GM18505 (cell line): ENCODE results near the gene RAB42.
"Not testable (repeated sequence)": the region's sequence is repeated elsewhere in the genome, so short reads cannot be mapped to it uniquely, and the experiment has no call there.

ENCODE experiments used
- ATAC-seq: cut with Tn5 transposase; IDR thresholded peaks from one replicate; pipeline ENCODE4 v1.9.1; 2021; ENCODE audit not compliant: unreplicated experiment
- POLR2A ChIP-seq: IDR thresholded peaks from 4 replicates; pipeline ENCODE4 v1.6.1; 2011; ENCODE audit warnings: borderline replicate concordance; ENCODE audit not compliant: insufficient read depth, insufficient read length; ENCODE audit errors: extremely low read depth

Gene RAB42

DNA sequence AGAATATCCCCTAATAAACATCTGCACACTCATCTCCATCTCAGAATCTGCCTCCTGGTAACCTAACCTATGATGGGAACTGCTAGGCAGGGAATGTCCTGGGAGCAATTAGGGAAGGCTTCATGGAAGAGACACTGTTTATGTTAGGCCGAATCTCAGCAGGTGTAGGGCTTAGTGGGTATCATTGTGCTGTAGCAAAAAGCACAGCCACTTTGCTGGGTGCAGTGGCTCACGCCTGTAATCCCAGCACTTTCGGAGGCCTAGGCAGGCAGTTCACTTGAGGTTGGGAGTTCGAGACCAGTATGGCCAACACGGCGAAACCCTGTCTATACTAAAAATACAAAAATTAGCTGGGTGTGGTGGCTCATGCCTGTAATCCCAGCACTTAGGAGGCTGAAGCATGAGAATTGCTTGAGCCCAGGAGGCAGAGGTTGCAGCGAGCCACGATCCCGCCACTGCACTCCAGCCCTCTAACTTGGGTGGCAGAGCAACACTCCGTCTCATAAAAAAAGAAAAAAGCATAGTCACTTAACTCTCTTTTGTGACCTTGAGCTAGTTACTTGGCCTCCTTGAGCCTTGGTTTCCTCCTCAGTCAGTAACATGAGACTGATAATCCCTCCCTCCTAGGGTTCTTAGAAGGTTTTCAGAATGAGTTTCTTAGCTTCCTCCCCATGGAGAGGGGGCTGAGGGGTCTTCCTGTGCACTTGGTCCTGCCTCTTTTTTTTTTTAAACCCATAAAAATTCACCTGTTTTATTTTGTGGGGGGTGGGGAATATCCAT lies 3.5 kb downstream of the RAB42 start:
- no peak for TF ChIP-seq POLR2A
- no peak for ATAC-seq

- not testable (repeated sequence) for ATAC-seq
Measured at GRCh38 chr1:28596276-28596675, 4.2 kb downstream of the RAB42 start.

DNA sequence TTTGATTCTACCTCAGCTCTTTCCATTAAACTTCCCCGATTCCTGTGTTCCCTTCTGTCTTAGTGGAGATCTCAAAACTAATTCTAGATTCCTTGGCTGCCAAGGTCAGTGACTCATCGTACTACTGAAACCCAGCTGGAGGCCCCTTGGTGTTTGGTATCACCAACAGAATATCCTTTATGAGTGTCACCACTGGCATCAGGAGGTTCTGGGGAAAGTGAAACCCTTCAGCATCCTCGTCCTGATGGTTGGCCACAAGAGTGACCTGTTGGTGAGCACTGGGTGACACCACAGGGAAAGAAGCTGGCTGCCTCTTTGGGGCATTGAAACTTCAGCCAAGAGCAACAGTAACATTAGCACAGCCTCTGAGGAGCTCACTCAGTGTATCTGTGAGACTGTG lies 9.6 kb downstream of the RAB42 start:
- no peak for ATAC-seq
- no peak for TF ChIP-seq POLR2A

DNA sequence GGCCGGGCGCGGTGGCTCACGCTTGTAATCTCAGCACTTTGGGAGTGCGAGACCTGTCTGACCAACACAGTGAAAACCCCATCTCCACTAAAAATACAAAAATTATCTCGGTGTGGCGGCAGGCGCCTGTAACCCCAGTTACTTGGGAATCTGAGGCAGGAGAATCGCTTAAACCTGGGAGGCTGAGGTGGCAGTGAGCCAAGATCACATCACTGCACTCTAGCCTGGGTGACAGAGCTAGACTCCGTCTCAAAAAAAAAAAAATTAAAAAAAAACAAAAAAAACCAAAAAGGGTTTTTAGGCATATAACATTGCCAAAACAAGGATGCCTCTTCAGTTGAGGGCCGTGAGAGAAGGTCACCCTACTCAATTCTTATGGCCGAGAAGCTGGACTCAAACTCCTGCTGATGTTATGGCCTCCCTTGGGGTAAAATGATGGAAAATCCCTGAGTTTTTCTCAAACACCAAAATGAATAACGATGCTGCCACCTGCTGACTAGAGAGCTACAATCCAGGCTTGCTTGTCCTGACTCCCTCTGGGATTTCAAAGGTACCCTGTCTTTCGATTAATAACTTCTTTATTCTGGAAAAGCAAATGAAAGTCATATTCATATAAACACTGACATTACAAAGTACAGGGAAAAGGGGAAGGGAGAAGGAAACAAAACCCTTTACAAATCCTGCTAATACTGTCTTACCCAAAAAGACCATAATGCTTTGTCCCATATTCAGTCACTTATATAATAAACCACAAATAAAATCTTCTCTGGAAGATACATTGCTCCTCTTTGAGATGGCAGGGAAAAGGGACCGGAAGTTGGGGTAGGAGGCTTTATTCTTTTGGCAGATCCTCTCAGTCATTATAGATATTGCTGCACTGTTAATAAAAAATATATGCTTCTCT lies 10.7 kb downstream of the RAB42 start:
- no peak for TF ChIP-seq POLR2A
- no peak for ATAC-seq

DNA sequence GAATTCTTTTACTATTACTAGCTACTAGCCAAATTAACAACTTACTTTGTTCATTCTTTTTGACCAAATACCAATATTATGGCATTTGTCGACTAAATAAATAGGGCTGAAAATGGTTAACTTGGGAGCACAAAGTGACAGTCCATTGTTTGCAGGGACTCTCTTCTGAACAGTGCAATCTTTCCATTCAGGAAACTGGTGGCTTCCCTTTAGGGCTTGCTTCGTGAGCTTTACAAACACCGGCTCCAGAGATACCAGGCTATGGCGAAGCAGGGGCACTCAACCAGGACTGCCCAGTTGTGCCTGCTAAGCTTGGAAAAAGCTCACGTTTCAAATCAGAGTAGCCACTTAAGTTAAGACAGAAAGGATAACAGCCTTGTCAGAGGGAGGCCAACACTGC lies 12.3 kb downstream of the RAB42 start:
- ATAC-seq: no peak
- TF ChIP-seq POLR2A: no peak

DNA sequence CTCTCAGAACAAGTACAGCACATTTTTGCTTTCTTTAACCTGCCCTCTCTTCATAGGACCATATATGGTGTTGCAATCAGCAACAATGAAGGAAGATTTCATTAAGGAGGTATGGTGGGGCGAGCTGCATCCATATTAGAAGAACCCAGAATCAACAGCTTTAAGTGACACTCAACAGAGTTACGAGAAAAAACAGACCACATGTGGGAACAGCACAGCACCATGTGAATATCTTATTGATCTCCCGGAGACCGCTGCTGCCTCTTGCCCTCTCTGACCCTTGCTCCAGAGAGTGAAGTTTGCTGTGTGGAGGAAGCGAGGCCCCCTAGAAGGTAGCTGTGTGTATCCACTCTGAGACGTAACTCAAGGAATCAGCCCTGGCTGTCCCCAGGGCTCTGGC lies 12.9 kb downstream of the RAB42 start:
- TF ChIP-seq POLR2A: no peak
- no peak for ATAC-seq

DNA sequence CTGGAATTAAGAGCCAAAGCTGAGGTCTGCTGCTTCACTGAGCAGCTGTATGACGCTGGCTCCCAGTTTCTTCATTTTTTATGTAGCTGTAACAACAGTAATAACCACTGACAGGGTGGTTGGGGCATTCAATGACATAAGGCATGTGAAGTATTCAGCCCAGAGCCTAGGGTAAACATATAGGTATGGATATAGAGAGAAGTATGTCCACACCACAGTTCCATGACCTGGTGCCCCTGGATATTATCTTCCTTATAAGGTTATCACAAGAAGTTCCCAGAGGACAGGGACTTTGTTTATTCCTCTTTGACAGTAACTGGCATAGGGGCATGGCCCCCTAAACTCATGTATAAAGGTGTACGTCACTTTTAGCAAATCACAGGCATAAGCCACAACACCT lies 14.7 kb downstream of the RAB42 start:
- no peak for ATAC-seq
- TF ChIP-seq POLR2A: no peak

DNA sequence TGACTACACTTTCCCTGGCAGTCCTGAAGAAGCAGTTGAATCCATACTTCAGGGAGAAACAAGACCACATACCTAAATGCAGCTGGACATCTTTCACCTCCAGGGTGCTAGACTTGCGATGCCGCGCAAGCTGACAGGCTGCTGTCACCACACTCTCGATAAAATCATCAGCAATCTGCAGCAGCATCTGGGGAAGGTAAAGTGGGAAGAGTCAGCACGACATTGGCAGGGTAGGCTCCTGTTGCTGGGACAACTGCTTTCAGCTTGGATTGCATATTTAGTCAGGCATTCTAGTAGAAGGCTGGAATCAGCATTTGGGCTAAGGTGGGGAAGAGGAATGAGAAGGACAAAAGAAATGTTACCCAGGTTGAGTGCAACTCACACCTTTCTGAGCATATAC lies 21.1 kb downstream of the RAB42 start:
- no peak for ATAC-seq
- TF ChIP-seq POLR2A: no peak

GRCh38 chr1:28631713-28632112 lies 39.6 kb downstream of the RAB42 start:
- no peak for TF ChIP-seq POLR2A
- no peak for ATAC-seq

DNA sequence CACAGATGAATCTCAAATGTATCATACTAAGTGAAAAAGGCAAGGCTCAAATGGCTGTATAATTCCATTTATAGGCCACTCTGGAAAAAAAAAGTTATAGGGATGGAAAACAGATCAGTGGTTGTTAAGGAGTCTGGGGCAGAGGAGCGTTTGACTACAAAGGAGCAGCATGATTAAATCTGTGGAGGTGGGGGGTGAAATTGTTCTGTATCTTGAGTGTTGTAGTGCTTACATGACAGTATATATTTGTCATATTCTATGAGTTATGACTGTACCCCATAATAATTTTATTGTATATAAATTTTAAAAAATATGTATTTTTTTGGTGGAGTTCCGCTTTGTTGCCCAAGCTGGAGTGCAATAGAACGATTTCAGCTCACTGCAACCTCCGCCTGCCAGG lies 40.5 kb downstream of the RAB42 start:
- no peak for ATAC-seq
- no peak for TF ChIP-seq POLR2A

DNA sequence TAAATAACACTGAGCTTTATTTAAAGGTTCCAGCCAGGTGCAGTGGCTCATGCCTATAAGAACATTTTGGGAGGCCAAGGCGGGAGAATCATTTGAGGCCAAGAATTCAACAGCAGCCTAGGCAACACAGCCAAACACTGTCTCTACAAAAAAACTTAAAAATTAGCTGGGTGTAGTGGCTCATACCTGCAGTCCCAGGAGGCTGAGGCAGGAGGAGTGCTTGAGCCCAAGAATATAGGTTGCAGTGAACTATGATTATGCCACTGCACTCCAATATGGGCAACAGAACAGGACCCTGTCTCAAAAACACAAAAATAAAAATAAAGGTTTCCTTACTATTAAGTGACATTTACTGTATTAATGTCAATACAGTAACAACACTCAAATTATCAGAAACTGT lies 48.7 kb downstream of the RAB42 start:
- ATAC-seq: no peak
- TF ChIP-seq POLR2A: no peak

- TF ChIP-seq POLR2A: no peak
- peak; percentile 2 for ATAC-seq
Measured at GRCh38 chr1:28642056-28642846, 50.2 kb downstream of the RAB42 start.

DNA sequence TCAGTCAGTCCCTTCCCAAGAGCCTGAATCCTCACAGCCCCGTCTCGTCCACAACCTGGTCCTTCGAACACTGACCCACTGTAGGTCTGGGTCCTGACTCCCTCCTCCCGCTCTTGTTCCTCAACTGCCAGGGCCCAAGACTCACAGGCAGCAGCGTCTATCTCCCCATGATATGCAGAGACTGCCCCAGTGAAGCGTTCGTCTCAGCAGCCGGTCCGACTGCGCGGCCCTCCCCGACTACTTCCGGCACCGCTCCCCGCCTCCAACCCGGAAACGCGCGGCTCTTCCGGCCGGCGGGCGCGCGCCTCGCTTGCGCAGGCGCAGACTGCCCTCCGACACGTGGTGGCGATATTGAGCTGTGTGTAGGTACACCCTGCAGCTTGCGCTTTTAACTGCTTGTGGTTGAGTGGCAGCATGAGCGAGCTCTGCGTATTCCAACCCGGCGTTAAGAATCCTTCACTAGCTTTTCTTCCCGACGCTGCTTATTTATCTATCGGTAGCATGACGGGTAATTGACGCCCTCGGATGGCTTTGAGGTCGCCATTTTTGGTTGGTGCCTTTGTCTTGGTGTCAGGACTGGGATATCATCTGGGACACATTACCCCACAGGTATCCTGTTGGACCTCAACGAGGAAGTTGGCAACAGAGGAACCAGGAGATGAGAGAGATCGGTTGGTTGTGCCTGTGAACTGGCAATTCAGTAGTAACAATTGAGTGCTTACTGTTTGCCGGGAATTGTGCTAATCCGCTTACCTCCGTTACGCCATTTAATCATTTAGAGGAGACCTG lies 51.0 kb downstream of the RAB42 start, which contains the start of gene TAF12:
Gene TAF12 (minus strand): TSS at position 221 of the 789 bp plus-strand sequence. CDS start 20,986 bp downstream, outside the sequence.
- ATAC-seq: peak; percentile 77
- peak; percentile 100 for TF ChIP-seq POLR2A
